ENCODE data around the gene TMEM253.

Gene TMEM253

DNA sequence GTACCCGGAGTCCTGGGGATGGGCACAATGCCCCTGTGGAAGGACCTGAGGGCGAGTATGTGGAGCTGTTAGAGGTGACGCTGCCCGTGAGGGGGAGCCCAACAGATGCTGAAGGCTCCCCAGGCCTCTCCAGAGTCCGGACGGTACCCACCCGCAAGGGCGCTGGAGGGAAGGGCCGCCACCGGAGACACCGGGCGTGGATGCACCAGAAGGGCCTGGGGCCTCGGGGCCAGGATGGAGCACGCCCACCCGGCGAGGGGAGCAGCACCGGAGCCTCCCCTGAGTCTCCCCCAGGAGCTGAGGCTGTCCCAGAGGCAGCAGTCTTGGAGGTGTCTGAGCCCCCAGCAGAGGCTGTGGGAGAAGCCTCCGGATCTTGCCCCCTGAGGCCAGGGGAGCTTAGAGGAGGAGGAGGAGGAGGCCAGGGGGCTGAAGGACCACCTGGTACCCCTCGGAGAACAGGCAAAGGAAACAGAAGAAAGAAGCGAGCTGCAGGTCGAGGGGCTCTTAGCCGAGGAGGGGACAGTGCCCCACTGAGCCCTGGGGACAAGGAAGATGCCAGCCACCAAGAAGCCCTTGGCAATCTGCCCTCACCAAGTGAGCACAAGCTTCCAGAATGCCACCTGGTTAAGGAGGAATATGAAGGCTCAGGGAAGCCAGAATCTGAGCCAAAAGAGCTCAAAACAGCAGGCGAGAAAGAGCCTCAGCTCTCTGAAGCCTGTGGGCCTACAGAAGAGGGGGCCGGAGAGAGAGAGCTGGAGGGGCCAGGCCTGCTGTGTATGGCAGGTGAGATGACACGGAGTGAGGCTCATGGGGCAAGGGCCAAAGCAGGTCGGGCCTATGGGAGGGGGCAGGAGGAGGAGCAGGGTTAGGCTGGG is 26.2 kb upstream of the TMEM253 start:
- no peak overlapping the region for H3K27ac Mint-ChIP-seq (ENCODE audit: low read depth)

DNA sequence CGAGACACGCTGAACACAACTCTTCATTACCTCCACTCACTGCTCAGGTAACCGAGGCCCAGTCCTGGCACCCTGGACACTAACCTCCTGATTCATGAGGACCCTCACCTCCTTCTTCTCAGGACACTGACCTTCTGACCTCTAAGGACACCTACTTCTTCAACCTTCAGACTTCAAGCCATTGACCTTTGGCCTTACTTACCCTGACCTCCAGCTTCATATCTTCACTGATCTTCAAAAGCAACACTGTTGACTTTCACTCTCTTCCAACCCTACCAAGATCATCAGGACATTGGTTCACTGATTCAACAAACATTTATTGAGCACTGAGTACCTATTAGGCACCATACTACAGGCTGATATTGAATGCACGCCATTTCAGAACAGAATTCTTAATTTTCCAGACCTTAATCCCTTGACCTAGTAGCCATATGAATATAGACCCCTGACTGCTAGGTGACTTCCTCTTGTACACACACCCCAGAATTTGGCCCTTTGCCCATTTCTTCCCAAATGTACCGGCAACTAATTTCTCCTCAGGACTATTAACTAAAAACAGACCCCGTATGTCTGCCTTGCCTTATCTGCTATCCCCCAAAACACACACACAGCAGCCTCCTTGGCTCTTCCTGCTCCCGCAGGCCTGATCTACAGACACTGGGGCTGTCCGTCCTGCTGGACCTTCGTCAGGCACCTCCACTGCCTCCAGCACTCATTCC is 25.0 kb upstream of the TMEM253 start:
- H3K4me3 Mint-ChIP-seq, result no peak overlapping the region
- H3K27ac Mint-ChIP-seq (ENCODE audit: low read depth), result no peak overlapping the region
- no peaks in the 10 kb centered on the region for H3K36me3 Mint-ChIP-seq (ENCODE audit: insufficient read depth)
- H3K4me1 Mint-ChIP-seq, result peaks cover 12% of the 10 kb centered on the region
- ATAC-seq (replicated peaks; ENCODE audit: extremely low read depth, poor library complexity, severe bottlenecking), result no peak
- H3K9me3 Mint-ChIP-seq, result no peaks in the 10 kb centered on the region
- H3K27me3 Mint-ChIP-seq, result peaks cover 57% of the 10 kb centered on the region
- DNase-seq (ENCODE audit: low spot score in 2 of 2), result no peak

More for the DNA sequence above, 26.2 kb upstream of the TMEM253 start:
- Mint-ChIP-seq H3K9me3 (no peaks in the 10 kb centered on the region), H3K36me3 (ENCODE audit: insufficient read depth) (no peaks in the 10 kb centered on the region), H3K27me3 (peaks cover 58% of the 10 kb centered on the region), H3K4me3 (no peak overlapping the region), H3K4me1 (peaks cover 19% of the 10 kb centered on the region)
- DNase-seq (ENCODE audit: low spot score in 2 of 2) (no peak), ATAC-seq (replicated peaks; ENCODE audit: extremely low read depth, poor library complexity, severe bottlenecking) (no peak)

DNA sequence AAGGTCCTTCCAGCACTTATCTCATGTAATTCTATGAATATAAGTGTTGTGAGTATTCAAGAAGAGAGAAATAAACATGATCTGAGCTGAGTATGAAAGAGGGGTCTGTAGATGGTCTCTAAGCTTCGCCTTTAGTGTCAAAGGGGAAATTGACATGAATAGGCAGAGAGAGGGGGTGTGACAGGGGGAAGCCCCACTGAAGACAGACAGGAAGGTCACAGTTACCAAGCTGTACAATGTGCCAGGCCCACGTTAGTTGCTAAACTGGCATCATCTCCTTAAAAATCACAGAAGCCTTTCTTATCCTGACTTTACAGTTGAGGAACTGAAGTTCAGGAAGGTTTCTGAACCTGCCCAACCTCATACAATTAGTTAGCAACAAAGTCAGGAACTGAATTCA is 23.2 kb upstream of the TMEM253 start:
- Mint-ChIP-seq H3K27ac (ENCODE audit: low read depth) (no peak overlapping the region), H3K27me3 (peaks cover 39% of the 10 kb centered on the region), H3K36me3 (ENCODE audit: insufficient read depth) (no peaks in the 10 kb centered on the region), H3K4me1 (no peaks in the 10 kb centered on the region), H3K9me3 (no peaks in the 10 kb centered on the region), H3K4me3 (no peak overlapping the region)
- DNase-seq (ENCODE audit: low spot score in 2 of 2) (no peak), ATAC-seq (replicated peaks; ENCODE audit: extremely low read depth, poor library complexity, severe bottlenecking) (no peak)

- Mint-ChIP-seq H3K4me1 (no peaks in the 10 kb centered on the region), H3K9me3 (no peaks in the 10 kb centered on the region), H3K4me3 (no peak overlapping the region), H3K27ac (ENCODE audit: low read depth) (no peak overlapping the region), H3K36me3 (ENCODE audit: insufficient read depth) (no peaks in the 10 kb centered on the region), H3K27me3 (peaks cover 33% of the 10 kb centered on the region)
- DNase-seq (ENCODE audit: low spot score in 2 of 2) (no peak), ATAC-seq (replicated peaks; ENCODE audit: extremely low read depth, poor library complexity, severe bottlenecking) (no peak)
Observed at GRCh38 chr14:21078287-21078686, 22.6 kb upstream of the TMEM253 start.

GRCh38 chr14:21078726-21079125 is 22.1 kb upstream of the TMEM253 start:
- no peak overlapping the region for H3K4me3 Mint-ChIP-seq
- DNase-seq (ENCODE audit: low spot score in 2 of 2), result no peak
- peaks cover 29% of the 10 kb centered on the region for H3K27me3 Mint-ChIP-seq
- H3K36me3 Mint-ChIP-seq (ENCODE audit: insufficient read depth), result no peaks in the 10 kb centered on the region
- no peak overlapping the region for H3K27ac Mint-ChIP-seq (ENCODE audit: low read depth)
- no peak for ATAC-seq (replicated peaks; ENCODE audit: extremely low read depth, poor library complexity, severe bottlenecking)
- H3K9me3 Mint-ChIP-seq, result no peaks in the 10 kb centered on the region
- no peaks in the 10 kb centered on the region for H3K4me1 Mint-ChIP-seq

DNA sequence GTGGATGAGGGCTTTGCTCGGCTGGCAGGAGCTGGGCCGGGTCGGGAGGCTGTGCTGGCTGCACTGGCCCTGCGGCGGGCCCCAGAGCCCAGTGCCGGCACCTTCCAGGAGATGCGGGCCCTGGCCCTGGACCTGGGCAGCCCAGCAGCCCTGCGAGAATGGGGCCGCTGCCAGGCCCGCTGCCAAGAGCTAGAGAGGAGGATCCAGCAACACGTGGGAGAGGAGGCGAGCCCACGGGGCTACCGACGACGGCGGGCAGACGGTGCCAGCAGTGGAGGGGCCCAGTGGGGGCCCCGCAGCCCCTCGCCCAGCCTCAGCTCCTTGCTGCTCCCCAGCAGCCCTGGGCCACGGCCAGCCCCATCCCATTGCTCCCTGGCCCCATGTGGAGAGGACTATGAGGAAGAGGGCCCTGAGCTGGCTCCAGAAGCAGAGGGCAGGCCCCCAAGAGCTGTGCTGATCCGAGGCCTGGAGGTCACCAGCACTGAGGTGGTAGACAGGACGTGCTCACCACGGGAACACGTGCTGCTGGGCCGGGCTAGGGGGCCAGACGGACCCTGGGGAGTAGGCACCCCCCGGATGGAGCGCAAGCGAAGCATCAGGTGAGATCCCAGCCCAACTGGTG is 19.2 kb upstream of the TMEM253 start:
- ATAC-seq (replicated peaks; ENCODE audit: extremely low read depth, poor library complexity, severe bottlenecking) (no peak), DNase-seq (ENCODE audit: low spot score in 2 of 2) (no peak)
- Mint-ChIP-seq H3K9me3 (no peaks in the 10 kb centered on the region), H3K27me3 (peaks cover 25% of the 10 kb centered on the region), H3K4me1 (peaks cover 9% of the 10 kb centered on the region), H3K36me3 (ENCODE audit: insufficient read depth) (no peaks in the 10 kb centered on the region), H3K27ac (ENCODE audit: low read depth) (no peak overlapping the region), H3K4me3 (no peak overlapping the region)

DNA sequence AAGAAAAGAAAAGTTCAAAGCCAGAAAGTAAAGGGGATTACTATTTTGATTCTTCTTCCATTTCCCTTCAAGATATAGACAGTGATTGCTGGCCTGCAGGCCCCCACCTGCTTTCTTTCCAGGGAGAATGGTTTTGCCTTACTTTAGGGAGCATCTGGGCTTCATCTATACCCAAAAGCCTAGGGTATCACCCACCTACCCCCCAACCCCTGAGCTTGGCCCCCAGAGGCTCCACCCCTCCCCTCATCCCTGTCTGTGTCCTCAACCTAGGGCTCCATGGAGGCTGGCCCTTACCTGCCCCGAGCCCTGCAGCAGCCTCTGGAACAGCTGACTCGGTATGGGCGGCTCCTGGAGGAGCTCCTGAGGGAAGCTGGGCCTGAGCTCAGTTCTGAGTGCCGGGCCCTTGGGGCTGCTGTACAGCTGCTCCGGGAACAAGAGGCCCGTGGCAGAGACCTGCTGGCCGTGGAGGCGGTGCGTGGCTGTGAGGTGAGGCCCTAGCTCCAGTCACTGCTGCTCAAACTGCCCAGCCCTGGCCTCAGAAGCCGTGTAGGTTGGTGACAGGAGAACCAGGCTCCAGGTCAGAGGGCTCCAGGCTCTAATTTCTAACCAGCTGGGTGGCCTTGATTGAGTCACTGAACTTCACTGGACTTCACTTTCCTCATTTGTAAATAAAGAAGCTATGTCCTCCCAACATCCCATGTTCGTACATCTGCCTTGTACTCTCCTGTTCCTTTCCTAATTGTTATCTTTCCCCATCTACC is 17.1 kb upstream of the TMEM253 start:
- peaks cover 5% of the 10 kb centered on the region for H3K36me3 Mint-ChIP-seq (ENCODE audit: insufficient read depth)
- H3K27ac Mint-ChIP-seq (ENCODE audit: low read depth), result peak overlapping the region; percentile 93
- peaks cover 11% of the 10 kb centered on the region for H3K27me3 Mint-ChIP-seq
- H3K4me3 Mint-ChIP-seq, result no peak overlapping the region
- H3K9me3 Mint-ChIP-seq, result no peaks in the 10 kb centered on the region
- ATAC-seq (replicated peaks; ENCODE audit: extremely low read depth, poor library complexity, severe bottlenecking) (no peak), DNase-seq (ENCODE audit: low spot score in 2 of 2) (no peak)
- peaks cover 23% of the 10 kb centered on the region for H3K4me1 Mint-ChIP-seq

DNA sequence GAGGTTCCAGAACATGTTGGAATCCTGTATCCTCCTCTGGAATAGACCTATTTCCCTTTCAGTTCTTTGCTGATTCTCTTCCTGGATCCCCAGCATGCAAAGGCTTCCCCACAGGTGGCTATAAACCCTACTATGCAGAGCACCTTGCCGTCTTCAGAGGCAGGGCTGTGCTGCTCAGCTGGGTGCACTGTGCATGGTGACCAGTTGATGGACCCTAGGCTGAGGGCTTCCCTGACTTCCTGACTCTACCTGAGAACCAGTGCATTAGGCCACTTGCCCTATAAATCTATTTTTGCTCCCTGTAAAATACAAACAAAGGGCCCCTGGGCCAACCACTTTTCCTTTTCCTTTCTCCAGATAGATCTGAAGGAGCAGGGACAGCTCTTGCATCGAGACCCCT is 16.5 kb upstream of the TMEM253 start:
- Mint-ChIP-seq H3K4me3 (no peak overlapping the region), H3K4me1 (peaks cover 30% of the 10 kb centered on the region), H3K27me3 (peaks cover 11% of the 10 kb centered on the region), H3K9me3 (no peaks in the 10 kb centered on the region), H3K27ac (ENCODE audit: low read depth) (peak overlapping the region; percentile 93), H3K36me3 (ENCODE audit: insufficient read depth) (peaks cover 5% of the 10 kb centered on the region)
- DNase-seq (ENCODE audit: low spot score in 2 of 2) (no peak), ATAC-seq (replicated peaks; ENCODE audit: extremely low read depth, poor library complexity, severe bottlenecking) (no peak)

- H3K4me1 Mint-ChIP-seq, result peaks cover 33% of the 10 kb centered on the region
- H3K36me3 Mint-ChIP-seq (ENCODE audit: insufficient read depth), result peaks cover 6% of the 10 kb centered on the region
- no peaks in the 10 kb centered on the region for H3K9me3 Mint-ChIP-seq
- H3K27ac Mint-ChIP-seq (ENCODE audit: low read depth), result peak overlapping the region; percentile 93
- ATAC-seq (replicated peaks; ENCODE audit: extremely low read depth, poor library complexity, severe bottlenecking) (no peak), DNase-seq (ENCODE audit: low spot score in 2 of 2) (no peak)
- H3K27me3 Mint-ChIP-seq, result peaks cover 5% of the 10 kb centered on the region
- H3K4me3 Mint-ChIP-seq, result no peak overlapping the region
Observed at GRCh38 chr14:21084998-21085853, 15.6 kb upstream of the TMEM253 start.

- Mint-ChIP-seq H3K4me1 (peaks cover 33% of the 10 kb centered on the region), H3K9me3 (no peaks in the 10 kb centered on the region), H3K27ac (ENCODE audit: low read depth) (peak overlapping the region; percentile 93), H3K27me3 (no peaks in the 10 kb centered on the region), H3K4me3 (no peak overlapping the region), H3K36me3 (ENCODE audit: insufficient read depth) (peaks cover 9% of the 10 kb centered on the region)
- DNase-seq (ENCODE audit: low spot score in 2 of 2) (no peak), ATAC-seq (replicated peaks; ENCODE audit: extremely low read depth, poor library complexity, severe bottlenecking) (no peak)
Observed at GRCh38 chr14:21086908-21087293, 14.0 kb upstream of the TMEM253 start.

DNA sequence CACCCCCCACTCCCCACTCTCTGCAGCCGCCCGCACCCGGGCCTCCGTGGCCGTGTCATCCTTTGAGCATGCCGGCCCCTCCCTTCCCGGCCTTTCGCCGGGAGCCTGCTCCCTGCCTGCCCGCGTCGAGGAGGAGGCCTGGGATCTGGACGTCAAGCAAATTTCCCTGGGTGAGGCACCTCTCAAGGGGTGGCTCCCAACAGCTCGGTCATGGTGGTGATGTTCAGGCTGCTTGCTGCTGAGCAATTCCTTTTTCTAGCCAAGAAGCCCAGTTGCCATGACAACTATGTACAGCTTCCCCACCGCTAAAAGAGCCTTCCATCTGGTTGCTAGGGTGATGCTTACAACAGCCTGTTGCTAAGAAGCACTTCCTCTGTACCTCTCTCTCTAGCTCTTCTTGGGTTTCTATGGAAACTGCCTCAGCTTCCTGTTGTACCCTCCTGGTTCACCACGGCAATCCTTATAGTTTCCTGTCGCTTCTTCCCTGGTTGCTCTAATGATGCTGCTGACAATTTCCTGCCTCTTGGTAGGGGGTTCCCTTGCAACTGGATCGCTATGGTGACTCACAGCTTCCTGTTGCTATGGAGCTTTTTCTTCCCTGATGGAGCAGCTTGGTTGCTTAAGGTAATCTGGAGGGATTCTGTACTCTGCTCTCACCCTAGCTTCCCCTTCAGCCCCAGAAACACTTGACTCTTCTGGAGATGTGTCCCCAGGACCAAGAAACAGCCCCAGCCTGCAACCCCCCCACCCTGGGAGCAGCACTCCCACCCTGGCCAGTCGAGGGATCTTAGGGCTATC is 13.4 kb upstream of the TMEM253 start:
- no peaks in the 10 kb centered on the region for H3K27me3 Mint-ChIP-seq
- DNase-seq (ENCODE audit: low spot score in 2 of 2), result peak; percentile 41 to 78
- H3K36me3 Mint-ChIP-seq (ENCODE audit: insufficient read depth), result peaks cover 9% of the 10 kb centered on the region
- ATAC-seq (replicated peaks; ENCODE audit: extremely low read depth, poor library complexity, severe bottlenecking), result peak; percentile 94
- H3K4me3 Mint-ChIP-seq, result no peak overlapping the region
- H3K4me1 Mint-ChIP-seq, result peaks cover 34% of the 10 kb centered on the region
- H3K9me3 Mint-ChIP-seq, result no peaks in the 10 kb centered on the region
- H3K27ac Mint-ChIP-seq (ENCODE audit: low read depth), result peak overlapping the region; percentile 93

All from central memory CD8-positive, alpha-beta T cell (primary cell).